ENCODE data around the gene SLC41A2. TPM values are rescaled to one million over a fixed set of nuclear protein-coding genes. Genes with fewer than 3 reads are reported as not detected.
A peak's percentile ranks its signal among the peaks of the same experiment; 100 is the strongest.
"Not testable (repeated sequence)": the region's sequence is repeated elsewhere in the genome, so short reads cannot be mapped to it uniquely, and the experiment has no call there.

Gene SLC41A2, protein sequence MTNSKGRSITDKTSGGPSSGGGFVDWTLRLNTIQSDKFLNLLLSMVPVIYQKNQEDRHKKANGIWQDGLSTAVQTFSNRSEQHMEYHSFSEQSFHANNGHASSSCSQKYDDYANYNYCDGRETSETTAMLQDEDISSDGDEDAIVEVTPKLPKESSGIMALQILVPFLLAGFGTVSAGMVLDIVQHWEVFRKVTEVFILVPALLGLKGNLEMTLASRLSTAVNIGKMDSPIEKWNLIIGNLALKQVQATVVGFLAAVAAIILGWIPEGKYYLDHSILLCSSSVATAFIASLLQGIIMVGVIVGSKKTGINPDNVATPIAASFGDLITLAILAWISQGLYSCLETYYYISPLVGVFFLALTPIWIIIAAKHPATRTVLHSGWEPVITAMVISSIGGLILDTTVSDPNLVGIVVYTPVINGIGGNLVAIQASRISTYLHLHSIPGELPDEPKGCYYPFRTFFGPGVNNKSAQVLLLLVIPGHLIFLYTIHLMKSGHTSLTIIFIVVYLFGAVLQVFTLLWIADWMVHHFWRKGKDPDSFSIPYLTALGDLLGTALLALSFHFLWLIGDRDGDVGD
- total RNA-seq (2014; rRNA removed; shearing (Covaris generic)) = 19.0 and 21.3 TPM in 2 replicates

DNA sequence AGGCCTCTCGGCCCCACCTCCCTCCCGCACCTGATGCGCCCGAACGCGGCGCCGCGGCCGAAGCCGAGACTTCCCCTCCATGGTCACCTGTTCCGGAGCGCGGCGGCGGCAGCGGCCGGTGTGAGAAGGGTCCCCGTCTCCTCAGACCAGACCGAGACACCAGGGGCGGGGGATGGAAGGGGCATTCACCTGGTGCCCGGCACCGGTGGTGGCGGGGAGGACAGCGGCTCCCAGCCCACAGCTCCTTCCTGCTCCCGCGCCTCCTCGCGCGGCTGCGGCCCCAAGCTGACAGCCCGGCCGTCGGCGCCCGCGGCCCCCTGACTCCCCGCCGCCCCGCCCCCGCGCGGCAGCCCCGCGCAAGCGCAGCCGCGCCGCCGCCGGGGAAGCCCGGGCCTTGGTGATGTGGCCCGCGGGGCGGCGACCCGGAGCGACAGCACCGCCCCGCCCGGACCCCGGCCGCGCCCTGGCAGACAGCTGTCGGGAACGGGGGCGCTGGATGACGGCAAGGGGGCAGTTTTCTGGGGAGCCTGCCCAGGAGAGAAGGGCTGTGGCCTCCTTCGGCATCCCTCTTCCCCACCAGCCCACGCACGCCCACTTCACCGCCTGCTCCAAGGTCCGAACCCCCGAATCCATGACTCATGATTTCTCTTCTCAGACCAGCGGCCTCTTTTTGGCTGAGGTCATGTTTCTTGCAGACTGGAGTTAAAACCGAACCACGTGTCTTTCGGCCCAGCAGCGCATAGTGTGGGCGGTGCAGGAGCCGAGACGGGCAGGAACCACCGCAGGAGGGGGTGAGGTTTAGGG lies at the start of gene SLC41A2:
Gene SLC41A2, minus strand, starts transcription at position 290 of the 804 bp plus-strand sequence. CDS start 29,763 bp downstream, outside the sequence.
- peak; percentile 96 for DNase-seq (ENCODE audit: low read depth)

DNA sequence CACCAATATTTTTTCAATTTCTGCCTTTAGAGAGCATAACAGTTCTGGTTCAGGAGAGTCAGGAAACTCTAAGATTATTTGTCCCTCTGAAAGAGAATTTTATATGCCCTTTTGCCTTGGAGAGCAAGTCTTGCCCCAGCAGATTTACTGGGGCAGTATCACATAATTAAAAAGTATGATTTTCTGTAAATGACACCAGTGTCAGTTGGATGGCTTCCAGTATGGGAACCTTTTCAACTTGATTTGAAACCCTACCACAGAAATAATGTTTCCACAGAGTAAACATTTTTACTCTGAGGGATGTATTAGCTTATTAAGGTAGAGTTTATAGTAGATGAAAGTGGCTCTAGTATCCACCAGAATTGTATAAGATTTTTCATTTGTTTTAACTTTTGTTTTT lies 43.4 kb upstream of the SLC41A2 start:
- DNase-seq (ENCODE audit: low read depth) = no peak

DNA sequence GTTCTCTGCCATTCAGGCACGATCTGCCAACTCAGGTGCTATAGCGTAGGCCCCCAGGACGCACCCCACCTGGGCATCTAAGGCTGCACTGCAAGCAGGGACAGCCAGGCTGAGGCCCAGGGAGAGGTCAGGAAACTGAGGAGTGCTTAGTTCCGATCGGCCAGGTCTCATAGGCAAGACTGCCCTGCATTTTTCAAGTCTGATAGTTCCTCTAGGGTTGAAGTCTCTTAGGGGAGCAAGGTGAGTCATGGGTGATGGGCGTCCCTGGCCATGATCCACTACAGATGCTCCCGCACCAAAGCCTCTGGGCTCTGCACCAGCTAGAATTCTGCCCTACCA lies 41.2 kb upstream of the SLC41A2 start:
- DNase-seq (ENCODE audit: low read depth) = no peak

DNA sequence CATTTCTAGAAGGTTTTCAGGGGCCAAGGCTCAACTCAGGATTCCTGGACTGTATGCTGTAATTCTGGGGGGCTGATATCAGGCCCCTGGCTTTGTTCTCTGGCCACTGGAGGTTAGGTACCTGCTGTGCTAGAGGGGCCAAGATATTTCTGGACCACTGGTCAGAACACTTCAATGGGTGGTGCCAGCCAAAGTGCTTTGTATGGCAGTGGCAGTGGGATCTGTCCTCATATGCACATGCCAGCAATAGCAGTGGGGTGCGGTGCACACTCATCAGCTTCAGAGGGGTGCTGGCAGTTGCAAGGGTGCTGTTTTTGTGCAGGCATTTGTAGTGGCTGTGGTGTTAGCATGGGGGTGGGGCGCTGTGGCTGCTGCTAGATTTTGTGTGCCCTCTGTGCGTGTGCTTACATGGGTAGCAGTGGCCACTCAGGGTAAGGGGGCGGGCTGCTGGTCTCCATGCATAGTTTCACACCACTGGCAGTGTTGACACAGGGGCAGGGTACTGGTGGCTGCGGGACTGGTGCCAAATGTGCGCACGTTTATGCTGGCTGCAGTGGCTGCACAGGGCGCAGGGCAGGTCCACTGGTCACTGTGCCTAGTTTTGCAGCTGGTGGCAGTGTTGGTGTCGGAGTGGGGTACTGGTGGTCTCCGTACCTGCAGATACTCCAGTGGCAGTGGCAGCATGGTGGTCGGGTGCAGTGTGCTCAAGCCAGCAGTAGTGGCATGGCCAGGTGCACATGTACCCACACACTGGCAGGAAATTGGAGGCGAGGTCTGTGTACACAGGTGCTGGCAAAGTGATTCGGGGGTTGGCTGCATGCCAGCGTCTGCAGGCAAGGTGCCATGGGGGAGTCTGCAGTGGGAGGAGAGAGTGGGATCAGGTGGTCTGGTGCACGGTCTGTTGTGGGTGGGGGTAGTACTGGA lies 40.6 kb upstream of the SLC41A2 start:
- DNase-seq (ENCODE audit: low read depth) = no peak

DNA sequence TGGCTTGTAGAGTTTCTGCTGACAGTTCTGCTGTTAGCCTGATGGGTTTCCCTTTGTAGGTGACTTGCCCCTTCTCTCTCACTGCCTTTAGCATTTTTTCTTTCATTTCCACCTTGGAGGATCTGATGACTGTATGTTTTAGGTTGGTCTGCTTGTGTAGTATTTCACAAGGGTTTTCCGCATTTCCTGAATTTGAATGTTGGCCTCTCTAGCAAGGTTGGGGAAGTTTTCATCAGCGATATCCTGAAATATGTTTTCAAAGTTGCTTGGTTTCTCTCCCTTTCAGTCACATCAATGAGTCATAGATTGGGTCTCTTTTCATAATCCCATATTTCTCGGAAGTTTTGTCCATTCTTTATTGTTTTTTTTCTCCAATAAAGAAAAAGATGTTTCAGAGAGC lies 39.5 kb upstream of the SLC41A2 start:
- DNase-seq (ENCODE audit: low read depth) = no peak

DNA sequence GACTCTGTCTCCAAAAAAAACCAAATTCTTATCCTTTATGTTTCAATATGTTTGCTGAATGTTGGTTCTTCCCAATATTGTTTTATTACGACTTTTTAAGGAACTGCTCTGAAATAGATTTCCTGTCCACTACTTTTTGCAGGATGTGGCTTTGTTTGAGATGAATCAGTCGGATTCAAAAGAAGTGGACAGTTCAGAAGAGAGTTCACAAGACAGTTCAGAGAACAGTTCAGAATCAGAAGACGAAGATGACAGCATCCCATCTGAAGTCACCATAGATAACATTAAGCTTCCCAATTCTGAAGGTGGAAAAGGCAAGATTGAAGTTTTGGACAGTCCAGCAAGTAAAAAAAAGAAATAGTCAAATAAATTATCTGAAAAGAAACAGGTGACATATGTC lies 36.2 kb upstream of the SLC41A2 start:
- DNase-seq (ENCODE audit: low read depth) = no peak

DNA sequence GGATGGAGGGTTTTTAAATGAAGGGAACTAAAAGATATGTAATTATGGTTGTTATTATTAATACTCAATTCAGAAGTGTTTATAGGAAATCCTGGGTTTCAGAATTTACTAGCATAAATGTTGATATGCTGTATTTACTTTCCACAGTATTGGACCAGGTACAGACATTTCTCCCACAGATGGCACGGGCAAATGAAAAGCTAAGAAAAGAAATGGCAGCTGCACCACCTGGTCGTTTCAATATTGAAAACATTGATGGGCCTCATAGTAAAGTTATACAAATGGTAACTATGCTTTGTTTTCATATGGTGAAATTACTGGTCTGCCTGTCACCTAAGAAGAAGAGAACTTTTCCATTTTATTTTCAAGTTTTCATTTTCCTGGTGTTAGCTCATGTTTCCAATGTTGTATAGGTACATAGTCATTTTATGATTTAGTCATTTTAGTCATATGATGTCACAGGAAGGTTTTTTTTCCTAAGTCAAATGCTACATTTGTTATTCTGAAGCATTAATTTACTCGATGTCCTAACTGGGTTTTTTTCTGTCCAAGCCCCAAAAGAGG lies 33.6 kb upstream of the SLC41A2 start:
- no peak for DNase-seq (ENCODE audit: low read depth)

DNA sequence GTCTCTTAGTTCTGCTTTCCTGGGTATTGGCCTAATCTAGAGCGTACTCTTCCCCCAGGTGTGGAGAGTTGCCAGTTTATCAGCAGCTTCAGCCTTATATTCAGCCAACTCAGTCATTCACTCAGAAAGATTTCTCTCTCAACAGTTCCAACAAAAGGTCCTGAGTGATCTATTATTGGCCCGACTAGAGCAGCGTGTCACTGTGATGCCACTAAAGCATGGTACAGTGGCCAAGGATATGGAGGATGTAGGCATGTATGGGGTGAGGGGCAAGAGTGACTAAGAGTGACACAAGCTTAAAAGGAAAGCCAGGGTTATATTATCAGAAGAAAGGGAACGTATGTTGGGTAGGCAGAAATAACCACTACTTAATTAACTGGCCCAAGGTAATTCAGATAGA lies 32.9 kb upstream of the SLC41A2 start:
- no peak for DNase-seq (ENCODE audit: low read depth)

DNA sequence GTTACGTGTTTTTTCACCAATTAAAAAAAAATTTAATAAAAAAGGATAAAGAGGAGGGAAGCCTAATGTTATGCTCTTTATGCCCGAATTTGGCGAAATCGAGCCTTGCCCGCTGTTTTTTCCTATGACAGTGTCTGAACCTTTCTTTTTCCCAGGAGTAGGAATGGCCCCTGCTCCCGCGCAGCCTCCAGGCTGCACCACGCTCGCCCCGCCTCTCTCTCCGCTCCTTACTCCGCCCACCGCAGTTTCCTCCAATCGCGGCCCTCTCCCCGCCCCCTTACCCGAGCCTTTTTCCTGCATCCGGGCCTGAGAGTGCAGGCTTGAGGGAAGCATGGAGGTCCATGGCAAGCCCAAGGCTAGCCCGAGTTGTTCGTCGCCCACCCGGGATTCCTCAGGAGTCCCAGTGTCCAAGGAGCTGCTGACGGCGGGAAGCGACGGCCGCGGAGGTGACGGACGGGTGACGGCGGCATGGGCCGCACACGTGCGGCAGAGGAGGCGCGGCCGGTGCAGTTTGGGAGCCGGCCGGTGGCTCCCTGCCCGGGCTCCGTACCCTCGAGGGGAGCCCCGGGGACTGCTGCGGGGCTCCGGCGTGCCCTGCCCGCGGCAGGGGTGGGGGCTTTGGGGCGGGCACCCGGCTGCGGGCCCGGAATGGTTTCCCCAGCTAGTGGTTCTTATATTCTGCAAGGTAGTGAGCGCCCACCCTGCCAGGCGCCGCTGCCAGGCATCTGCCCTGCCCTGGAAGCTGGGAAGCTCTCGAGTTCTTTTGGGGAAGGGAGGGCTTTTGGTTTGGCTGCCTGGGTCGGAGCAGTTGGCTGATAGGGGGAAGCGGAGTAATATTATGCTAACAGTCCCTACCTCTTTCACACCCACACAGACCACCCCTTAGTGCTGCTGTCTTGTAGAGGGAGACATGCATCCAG lies 28.2 kb upstream of the SLC41A2 start, which contains the start of gene NOPCHAP1:
Gene NOPCHAP1, plus strand, starts transcription at position 295 of the 920 bp plus-strand sequence. Its CDS starts 37 bp downstream, at position 332.
- DNase-seq (ENCODE audit: low read depth) = peak; percentile 86

DNA sequence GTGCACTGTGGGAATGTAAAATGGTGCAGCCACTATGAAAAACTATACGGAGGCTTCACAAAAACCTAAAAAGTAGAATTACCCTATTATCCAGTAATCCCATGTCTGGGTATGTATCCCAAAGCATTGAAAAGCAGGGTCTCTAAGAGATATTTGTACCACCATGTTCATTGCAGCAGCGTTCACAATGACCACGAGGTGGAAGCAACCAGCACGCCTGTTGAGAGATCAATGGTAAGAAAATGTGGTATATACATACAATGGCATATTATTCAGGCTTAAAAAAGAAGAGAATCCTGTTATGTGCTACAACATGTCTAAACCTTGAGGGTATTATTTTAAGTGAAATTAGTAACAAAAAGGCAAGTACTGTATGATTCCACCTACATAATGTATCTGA lies 27.1 kb upstream of the SLC41A2 start:
- peak; percentile 5 for DNase-seq (ENCODE audit: low read depth)

DNA sequence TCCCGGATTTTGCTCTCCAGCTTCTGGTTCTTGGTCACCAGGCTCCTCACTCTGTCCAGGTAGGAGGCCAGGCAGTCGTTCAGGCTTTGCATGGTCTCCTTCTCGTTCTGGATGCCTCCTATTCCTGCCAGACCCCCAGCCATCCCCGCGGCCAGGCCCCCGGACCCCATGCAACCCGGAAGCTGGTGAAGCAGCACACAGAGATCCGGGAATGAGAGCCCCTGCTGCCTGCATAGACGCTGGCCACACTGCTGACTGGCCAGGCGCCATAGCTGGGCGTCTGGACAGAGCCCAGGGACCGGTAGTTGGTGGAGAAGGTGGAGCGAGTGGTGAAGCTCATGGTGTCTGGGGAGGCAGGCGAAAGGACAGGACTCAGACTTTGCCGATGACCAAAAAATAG lies 19.6 kb upstream of the SLC41A2 start:
- DNase-seq (ENCODE audit: low read depth) = not testable (repeated sequence)

DNA sequence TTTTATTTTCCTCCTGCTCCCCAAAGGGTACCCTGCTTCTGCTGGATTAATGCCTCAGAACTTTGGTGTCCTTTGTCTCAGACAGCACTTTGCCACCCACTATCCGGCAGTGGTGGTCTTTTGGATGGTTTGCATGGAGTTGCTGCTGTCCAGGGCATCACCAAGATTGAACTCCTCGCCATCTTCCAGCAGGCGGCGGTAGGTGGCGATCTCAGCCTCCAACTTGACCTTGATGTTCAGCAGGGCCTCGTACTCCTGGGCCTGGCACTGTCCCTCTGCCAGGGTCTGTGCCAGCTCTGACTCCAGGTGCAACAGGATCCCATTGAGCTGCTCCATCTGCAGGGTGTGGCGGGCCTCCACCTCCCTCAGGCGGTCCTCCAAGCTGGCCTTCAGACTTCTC lies 18.6 kb upstream of the SLC41A2 start:
- no peak for DNase-seq (ENCODE audit: low read depth)

DNA sequence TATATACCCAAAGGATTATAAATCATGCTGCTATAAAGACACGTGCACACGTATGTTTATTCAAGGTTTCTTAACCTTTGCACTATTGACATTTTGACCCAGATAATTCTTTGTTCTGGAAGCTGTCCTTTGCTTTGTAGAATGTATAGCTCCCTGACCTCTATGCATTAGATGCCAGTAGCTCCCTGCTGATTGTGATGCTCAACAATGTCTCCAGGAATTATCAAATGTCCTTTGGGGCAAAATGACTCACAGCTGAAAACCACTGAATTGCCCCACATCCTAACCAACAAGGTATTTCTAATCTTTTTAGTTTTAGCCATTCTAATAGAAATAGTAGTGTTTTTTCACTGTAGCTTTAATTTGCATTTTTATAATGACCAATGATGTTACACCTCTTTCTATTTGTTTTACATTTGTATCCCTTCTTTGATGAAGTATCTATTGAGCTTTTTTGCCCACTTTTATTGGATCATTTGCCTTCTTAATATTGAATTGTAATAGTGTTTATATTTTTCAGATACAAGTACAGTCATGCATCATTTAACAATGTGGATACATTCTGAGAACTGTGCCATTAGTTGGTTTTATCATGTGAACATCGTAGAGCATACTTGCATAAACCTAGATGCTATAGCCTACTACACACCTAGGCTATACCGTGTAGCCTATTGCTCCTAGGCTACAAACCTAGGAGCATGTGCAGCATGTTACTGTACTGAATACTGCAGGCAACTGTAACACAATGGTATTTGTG lies 17.7 kb upstream of the SLC41A2 start:
- DNase-seq (ENCODE audit: low read depth) = peak; percentile 83

DNA sequence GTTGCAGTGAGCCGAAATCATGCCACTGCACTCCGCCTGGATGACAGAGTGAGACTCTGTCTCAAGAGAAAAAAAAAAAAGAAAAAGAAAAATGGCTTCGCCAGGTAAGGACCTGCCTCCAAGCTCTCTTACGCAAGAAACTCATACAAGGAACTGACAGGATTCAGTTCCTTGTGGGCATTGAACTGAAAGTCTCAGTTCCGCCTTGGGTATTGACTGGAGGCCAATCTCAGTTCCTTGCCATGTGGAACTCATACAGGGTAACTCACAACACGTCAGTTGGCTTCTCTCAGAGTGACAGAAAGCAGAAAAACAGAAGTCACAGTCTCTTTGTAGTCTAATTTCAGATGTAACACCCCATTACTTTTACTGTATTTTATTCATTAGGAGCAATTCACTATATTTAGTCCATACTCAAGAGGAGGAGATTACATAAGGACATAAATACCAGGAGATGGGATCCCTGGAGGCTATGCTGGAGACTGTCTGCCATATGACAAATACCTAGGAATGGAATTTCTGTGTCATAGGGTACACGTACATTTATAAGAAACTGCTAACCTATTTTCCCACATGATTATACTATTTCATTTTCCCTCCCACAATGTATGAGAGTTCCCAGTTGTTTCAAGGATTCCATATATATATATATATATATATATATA lies 16.7 kb upstream of the SLC41A2 start:
- DNase-seq (ENCODE audit: low read depth) = peak; percentile 81

DNA sequence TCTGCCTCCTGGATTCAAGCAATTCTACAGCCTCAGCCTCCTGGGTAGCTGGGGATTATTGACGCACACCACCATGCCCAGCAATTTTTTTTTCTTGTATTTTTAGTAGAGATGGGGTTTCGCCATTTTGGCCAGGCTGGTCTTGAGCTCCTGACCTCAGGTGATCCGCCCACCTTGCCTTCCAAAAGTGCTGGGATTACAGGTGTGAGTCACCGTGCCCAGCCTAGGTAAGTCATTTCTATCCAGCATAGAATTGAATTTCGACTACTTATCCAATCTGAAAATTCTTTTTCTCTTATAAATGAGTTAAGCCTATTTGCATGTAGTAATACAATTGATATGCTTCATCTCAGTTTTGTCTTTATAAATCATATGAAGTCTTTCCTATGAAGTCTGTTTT lies 15.2 kb upstream of the SLC41A2 start:
- DNase-seq (ENCODE audit: low read depth) = no peak

DNA sequence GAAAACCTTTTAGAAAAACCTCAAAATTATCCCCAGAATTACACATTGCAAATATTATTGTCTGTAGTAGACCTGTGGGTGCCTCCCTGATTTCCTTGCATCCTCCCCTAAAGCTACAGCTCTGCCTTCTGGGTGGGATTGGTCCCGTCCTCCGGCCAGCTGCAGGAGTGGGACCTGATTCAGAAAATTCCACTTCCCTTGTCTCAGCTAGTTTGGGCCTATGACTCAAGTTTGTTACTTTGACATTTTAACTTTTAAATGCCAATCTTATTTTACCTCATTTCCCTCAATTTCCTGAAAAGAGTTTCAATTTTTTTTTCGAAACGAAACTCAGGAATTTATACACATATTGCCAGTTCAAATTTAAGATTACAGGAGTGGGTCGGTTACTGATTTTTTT lies 13.2 kb upstream of the SLC41A2 start:
- DNase-seq (ENCODE audit: low read depth) = peak; percentile 17

DNA sequence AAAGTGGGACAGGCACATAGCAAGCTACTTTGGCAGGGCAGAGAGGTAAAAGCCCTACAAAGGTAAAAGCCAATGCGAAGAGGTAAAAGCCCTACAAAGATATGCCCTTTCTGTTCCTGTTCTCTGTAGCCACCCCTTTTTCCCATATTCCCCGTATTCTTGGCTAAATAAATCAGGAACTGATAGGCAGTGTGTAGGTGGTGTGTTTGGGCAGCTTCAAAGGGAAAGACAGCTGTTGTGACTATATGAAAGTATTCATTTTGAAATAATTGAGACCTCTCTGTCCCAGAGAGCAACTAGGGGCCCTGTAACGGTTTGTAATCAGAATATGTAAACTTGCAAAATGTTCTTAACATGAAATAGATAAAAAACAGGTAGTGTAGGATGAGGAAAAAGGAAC lies 11.3 kb upstream of the SLC41A2 start:
- no peak for DNase-seq (ENCODE audit: low read depth)

DNA sequence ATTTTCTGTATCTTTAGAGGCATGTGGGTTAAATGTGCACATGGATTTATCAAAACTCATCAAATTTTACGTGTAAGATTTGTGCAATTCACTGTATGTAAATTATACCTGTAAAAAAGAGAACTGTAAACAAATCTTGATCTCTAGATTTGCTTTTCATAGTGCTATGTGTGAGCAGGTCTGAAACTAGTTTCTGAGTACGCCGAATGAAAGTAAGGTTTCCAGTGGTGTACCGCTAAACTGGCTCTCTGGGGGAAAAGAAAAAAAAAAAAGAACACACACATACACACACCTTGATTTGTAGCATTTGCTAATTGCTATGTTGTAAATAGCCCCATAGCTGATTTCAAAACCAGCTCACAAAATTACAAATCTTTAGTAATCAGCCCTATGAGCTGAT lies 8.6 kb upstream of the SLC41A2 start:
- no peak for DNase-seq (ENCODE audit: low read depth)

DNA sequence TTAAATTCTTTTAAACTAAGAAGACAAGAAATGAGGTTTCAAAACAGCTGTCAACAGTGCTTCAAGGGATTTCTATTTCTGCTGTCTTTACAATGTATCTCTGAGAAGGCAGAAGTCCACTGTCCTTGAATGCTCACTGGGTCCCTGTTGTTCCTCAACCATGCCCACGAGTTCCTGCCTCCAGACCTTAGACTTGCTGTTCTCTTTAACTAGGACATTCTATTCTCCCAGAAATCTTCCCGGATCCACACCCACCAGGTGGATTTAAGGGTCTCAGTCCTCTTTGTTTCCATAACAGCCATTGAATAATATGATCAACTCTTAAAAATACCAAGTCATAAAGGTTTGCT lies 6.7 kb upstream of the SLC41A2 start:
- no peak for DNase-seq (ENCODE audit: low read depth)
